NCI-H526 treated with DMSO at 0.1 percent for 48 hours (cell line): ENCODE data around the gene SLC66A1.
"Not testable (repeated sequence)": the region's sequence is repeated elsewhere in the genome, so short reads cannot be mapped to it uniquely, and the experiment has no call there.

Experiments used
- DNase-seq: peaks from one replicate; lab custom pipeline; 2025; lab: John Stamatoyannopoulos, UW

The SLC66A1 gene

DNA sequence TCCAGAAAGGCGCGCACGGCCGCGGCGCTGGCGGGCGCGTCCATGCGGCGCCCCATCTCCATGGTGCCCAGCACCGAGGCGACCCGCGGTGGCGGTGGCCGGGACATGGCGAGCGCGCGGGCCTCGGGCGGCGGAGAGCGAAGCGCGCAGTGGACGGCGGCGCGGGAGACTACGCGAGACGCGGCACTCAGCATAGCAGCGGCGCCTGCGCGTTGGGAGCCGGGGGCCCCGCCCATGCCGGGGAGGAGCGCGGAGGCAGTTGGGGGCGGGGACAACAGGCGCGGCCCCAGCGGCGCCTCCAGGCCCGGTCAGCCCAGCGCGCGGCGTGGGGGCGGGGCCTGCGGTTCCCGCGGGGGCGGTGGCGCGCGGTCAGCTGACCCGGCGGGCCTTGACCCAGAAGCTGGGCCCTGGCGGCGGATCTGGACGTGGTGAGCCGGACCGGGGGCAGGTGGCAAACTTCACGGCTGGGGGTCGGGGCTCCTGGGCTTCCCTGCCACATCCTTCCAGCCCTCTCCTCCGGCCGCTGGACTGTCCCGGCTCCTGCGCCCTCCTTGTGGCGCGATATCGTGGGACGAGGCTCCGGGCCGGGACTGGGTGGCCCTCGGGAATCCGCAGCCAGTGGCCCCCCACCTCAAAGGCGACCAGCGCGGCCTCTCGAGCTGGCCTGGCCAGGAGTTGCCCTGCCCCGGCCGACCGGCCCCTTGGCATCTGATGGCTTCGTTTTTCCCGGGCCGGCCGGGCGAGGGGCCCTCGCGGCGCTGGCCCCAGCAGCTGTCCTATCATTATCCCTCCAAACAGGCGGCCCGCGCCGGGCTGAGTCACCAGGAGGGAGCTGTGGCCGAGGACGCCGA is at the start of gene SLC66A1, which contains the start of gene AKR7A2:
SLC66A1 (plus strand) TSS at position 396 of the 851 bp plus-strand sequence. CDS start 5,352 bp downstream, outside the sequence.
AKR7A2 (minus strand) TSS at position 214 of the 851 bp plus-strand sequence; CDS start at position 194, 20 bp downstream.
- peak; percentile 69 for DNase-seq

DNA sequence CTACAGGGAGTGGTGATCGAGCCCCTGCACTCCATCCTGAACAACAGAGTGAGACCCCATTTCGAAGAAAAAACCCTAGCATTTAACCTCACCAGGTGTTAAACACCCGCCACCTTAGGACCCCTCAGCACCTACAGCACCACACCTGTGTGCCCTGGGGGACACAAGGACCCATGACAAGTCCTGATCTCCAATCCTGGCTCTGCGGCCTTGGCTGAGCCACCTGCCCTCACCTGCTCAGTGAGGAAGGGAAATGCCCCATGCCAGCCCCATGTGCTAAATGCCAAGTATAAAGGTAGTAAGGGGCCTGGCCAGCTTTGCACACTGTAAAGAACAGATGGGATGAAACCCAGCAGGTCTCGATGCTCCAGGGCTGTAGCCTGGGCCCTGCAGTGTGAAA is 49.4 kb upstream of the SLC66A1 start:
- no peak for DNase-seq

GRCh38 chr1:19268445-19268844 is 43.7 kb upstream of the SLC66A1 start:
- no peak for DNase-seq

DNA sequence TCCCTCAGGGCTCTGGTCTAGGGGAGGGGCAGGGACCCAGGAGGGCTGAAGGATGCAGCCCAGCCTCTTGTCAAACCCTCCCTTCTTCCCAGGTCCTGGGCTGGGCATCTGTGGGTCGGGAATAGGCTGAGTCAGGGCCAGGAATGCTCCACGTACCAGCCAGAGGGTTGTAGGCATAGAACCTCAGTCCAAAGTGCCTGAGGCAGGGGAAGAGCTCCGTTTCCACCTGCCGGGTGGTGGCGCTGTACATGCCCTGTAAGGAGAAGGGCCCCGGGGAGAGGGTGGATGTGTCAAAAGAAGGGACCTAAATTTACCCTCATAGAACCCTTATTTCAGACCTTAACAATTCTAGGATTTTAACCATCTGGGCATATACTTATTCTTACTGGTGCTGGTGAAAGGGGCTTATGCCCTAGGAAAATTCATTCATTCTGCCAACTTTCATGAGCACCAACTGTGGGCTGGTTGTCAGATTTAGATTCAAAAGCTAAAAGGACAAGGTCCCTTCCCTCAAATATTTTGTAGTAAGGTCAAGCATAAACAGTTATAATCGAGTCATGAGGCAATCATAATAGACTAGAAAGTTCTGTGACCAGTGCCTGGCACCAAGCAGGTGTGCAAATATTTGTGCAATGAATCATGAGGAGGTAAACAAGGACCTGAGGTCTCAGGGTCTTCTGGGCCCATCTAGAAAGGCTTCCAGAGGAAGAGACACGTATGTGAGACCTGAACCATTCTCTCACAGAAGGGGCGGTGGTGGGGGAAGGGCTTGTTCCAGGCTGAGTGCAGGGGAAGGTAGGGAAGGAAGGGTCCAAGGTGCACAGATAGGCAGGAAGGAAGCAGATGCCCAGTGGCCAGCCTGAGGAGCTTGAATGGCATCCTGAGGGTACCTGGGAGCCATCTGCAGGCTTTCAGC is 42.4 kb upstream of the SLC66A1 start:
- not testable (repeated sequence) for DNase-seq

DNA sequence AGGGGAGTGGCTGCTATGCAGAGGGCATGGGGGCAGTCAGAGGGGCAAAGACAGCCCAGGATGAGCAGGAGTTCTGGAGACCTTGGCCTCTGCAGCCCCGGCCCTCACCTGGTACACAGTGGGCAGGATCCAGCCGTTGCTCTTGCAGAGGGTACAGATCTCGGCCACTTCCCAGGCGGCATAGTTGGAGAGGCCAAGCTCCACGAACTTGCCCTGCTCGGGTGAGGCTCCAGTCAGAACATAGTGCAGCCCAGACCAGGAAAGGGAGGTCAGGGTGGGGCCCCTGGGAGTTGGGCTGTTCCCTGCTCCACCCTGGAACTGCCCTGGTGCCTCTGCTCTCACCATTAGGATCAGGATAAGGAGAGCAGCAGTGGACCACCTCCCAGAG is 41.8 kb upstream of the SLC66A1 start:
- DNase-seq, result not testable (repeated sequence)

GRCh38 chr1:19272064-19272463 is 40.1 kb upstream of the SLC66A1 start:
- DNase-seq, result no peak

GRCh38 chr1:19273106-19273843 is 38.9 kb upstream of the SLC66A1 start:
- DNase-seq, result no peak

DNA sequence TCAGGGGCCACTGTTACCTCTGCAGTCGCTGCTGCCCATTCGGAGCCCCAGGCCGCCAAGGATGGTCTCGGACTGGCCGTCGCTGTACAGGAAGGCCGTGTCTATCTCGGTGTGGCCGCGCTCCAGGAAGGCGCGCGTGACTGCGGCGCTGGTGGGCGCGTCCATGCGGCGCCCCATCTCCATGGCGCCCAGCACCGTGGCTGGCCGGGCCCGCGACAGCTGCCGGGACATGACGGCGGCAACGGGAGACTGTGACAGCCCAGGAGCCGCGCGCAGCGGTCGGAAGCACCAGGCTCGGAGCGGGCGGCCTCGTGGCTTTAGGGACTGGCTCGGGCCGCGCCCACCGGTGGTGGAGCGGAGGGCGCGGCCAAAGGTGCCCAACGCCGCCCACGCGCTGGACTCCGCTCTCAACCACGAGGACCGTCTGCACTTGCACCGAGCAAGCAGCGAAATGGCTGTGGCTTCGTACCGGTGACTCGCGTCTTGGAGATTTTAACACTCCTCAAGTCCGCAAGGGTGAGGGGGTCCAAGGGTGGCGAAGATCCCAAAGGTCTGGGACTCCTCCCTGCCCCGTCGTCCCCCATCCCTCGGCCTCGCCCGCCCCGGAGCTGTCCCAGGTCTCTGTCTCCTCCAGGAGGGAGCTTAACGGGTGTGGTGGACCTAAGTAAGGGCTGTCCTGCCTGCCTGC is 38.1 kb upstream of the SLC66A1 start:
- not testable (repeated sequence) for DNase-seq

DNA sequence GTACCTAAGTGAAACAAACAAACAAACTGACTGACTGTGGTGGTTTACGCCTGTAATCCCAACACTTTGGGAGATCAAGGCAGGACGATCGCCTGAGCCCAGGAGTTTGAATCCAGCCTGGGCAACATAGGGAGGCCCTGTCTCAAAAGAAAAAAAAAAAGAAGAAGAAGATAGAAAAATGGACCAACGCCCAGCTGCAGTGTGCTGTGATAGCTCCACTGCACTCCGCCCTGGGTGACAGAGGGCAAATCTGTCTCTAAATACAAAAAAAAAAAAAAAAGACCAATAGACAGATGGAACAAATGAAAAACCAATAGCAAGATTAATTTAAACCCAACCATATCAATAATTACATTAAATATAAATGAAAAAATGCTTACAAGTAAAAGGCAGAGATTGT is 37.5 kb upstream of the SLC66A1 start:
- DNase-seq, result no peak

DNA sequence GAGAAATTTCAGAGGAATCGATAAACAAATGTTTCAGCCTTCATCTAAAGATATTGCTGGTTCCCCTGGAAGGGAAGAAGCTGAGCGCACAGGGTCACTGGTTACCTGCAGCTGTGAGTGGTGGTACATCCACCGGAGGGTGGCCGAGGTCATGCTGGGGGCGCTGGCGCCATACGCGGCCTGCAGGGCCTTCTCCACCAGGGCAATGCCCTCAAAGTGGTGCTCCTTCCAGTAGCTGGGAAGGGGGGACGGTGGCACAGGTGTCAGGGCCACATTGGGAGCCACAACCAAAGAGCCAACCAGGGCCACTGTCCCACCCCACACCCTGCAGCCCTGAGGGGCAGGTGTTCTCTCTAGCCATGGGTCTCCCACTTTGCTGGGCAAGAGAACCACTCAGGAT is 28.2 kb upstream of the SLC66A1 start:
- DNase-seq, result no peak

DNA sequence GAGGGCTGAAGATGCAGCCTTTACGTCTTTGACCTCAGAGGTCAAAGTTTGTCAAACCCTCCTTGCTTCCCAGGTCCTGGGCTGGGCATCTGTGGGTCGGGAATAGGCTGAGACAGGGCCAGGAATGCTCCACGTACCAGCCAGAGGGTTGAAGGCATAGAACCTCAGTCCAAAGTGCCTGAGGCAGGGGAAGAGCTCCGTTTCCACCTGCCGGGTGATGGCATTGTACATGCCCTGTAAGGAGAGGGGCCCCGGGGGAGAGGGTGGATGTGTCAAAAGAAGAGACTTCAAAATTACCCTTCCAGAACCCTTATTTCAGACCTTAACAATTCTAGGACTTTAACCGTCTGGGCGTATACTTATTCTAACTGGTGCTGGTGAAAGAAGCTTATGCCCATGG is 27.2 kb upstream of the SLC66A1 start:
- DNase-seq, result no peak

DNA sequence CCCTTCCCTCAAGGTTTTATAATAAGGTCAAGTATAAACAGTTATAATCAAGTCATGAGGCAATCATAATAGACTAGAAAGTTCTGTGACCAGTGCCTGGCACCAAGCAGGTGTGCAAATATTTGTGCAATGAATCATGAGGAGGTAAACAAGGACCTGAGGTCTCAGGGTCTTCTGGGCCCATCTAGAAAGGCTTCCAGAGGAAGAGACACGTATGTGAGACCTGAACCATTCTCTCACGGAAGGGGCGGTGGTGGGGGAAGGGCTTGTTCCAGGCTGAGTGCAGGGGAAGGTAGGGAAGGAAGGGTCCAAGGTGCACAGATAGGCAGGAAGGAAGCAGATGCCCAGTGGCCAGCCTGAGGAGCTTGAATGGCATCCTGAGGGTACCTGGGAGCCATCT is 26.8 kb upstream of the SLC66A1 start:
- DNase-seq, result not testable (repeated sequence)

DNA sequence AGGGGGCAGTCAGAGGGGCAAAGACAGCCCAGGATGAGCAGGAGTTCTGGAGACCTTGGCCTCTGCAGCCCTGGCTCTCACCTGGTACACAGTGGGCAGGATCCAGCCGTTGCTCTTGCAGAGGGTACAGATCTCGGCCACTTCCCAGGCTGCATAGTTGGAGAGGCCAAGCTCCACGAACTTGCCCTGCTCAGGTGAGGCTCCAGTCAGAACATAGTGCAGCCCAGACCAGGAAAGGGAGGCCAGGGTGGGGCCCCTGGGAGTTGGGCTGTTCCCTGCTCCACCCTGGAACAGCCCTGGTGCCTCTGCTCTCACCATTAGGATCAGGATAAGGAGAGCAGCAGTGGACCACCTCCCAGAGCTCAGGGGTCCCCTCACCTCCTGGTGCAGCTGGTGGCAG is 26.3 kb upstream of the SLC66A1 start:
- DNase-seq, result not testable (repeated sequence)

DNA sequence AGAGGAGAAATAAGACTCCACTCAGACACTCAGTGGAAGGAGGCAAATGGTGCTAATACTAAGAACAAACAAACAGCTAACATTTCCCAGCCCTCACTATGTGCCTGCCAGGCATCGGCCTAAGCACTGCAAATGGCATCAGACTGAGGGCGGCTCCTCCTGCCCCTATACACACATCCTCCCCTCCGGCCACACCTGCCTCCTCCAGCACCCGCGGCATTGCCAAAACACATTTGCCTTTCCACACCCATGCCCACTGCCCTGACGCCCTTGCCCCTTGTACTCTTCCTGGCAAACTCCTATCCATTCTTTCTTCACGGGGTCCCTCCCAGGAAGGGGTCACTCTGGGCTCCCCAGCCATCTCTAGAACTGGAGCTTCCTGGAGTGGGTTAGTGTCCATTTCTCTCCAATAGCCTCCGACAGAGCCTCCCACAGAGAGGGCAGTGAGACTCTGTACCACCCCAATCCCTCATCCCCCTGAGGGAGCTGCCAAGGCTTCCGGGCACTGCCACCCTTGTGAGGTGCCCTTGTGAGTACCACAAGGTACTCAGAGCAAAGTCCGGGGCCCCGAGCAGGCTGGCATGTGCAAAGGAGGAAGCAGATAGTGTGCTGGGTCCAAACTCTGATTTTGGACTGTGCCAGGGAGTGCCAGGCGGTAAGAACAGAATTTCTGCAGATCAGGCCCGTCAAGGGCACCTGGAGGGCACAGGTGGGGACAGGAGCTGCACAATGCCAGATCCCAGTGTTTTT is 24.5 kb upstream of the SLC66A1 start:
- DNase-seq, result no peak

GRCh38 chr1:19288324-19289241 is 23.5 kb upstream of the SLC66A1 start, which contains the start of gene AKR7A3:
TSS of gene AKR7A3 (minus strand) at chr1:19288770. CDS start at chr1:19288709, 61 bp downstream.
- DNase-seq, result peak; percentile 14

DNA sequence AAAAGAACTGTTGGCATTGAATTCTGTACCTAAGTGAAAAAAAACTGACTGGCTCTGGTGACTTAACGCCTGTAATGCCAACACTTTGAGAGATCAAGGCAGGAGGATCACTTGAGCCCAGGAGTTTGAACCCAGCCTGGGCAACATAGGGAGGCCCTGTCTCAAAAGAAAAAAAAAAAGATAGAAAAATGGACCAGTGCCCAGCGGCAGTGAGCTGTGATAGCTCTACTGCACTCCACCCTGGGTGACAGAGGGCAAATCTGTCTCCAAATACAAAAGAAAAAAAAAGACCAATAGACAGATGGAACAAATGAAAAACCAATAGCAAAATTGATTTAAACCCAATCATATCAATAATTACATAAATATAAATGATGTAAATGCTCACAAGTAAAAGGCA is 22.9 kb upstream of the SLC66A1 start:
- DNase-seq, result no peak

GRCh38 chr1:19294638-19295037 is 17.5 kb upstream of the SLC66A1 start:
- no peak for DNase-seq

DNA sequence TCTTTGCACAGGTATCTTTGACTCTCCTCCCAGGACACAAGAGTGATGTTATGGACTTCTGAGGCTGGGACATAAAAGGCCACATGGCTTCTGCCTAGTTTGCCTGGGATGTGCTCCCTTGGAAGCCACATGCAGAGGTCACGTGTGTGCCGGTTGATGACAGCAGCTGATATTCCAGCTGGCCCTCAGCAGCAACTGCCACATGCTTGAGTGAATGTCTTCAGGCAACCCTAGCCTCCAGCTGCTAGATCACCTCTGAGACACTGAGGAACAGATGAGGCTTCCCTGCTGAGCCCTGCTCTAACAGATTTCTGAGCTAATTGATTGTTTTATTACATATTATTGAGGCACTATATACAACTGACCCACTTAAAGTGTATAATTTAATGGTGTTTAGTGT is 11.9 kb upstream of the SLC66A1 start:
- no peak for DNase-seq

GRCh38 chr1:19304081-19304480 is 8.0 kb upstream of the SLC66A1 start:
- DNase-seq, result not testable (repeated sequence)
